GM23248 (cell line): Measurements from ENCODE around the gene SPPL2C. TPM values are rescaled to one million over a fixed set of nuclear protein-coding genes. Genes with fewer than 3 reads are reported as not detected.
A peak's percentile ranks its signal among the peaks of the same experiment; 100 is the strongest.

Source experiments
- DNase-seq: peaks from one replicate; pipeline ENCODE4 v3.0.0-alpha.2; 2015
- H2AFZ ChIP-seq: fragments of 200-600 bp; sonication (generic); 2 replicates; pipeline ENCODE4 v1.6.1; 2016; ENCODE audit warnings: antibody characterized with exemption
- H3F3A ChIP-seq: fragments of 200-600 bp; sonication (generic); 2 replicates; pipeline ENCODE4 v1.6.1; 2016; ENCODE audit warnings: mild to moderate bottlenecking, antibody characterized with exemption, mixed run types; ENCODE audit not compliant: insufficient read depth
- H3K27ac ChIP-seq: fragments of 200-600 bp; sonication (generic); 2 replicates; pipeline ENCODE4 v1.5.1; 2016; ENCODE audit warnings: mild to moderate bottlenecking
- H3K27me3 ChIP-seq: fragments of 200-600 bp; sonication (generic); replicated peaks from 2 replicates; pipeline ENCODE4 v1.6.1; 2016; ENCODE audit warnings: mild to moderate bottlenecking; ENCODE audit not compliant: insufficient read depth
- H3K36me3 ChIP-seq: fragments of 200-600 bp; sonication (generic); 2 replicates; pipeline ENCODE4 v1.6.1; 2016; ENCODE audit warnings: low read depth, mild to moderate bottlenecking
- H3K4me1 ChIP-seq: fragments of 200-600 bp; sonication (generic); 2 replicates; pipeline ENCODE4 v1.6.1; 2016; ENCODE audit warnings: mild to moderate bottlenecking; ENCODE audit not compliant: insufficient read depth
- H3K4me2 ChIP-seq: fragments of 200-600 bp; sonication (generic); one replicate; pipeline ENCODE4 v1.6.1; 2016; ENCODE audit warnings: mild to moderate bottlenecking; ENCODE audit not compliant: unreplicated experiment
- H3K4me3 ChIP-seq: fragments of 200-600 bp; sonication (generic); 2 replicates; pipeline ENCODE4 v1.5.1; 2016; ENCODE audit warnings: mild to moderate bottlenecking
- H3K79me2 ChIP-seq: fragments of 200-600 bp; sonication (generic); 2 replicates; pipeline ENCODE4 v1.6.1; 2016; ENCODE audit warnings: mild to moderate bottlenecking; ENCODE audit not compliant: insufficient read depth
- H3K9ac ChIP-seq: fragments of 200-600 bp; sonication (generic); 2 replicates; pipeline ENCODE4 v1.6.1; 2016; ENCODE audit warnings: mild to moderate bottlenecking
- H3K9me2 ChIP-seq: fragments of 200-600 bp; sonication (generic); 2 replicates; pipeline ENCODE4 v1.6.1; 2016; ENCODE audit warnings: mixed run types, mild to moderate bottlenecking, moderate library complexity; ENCODE audit not compliant: insufficient read depth
- H3K9me3 ChIP-seq: fragments of 200-600 bp; sonication (generic); one replicate; pipeline ENCODE4 v1.6.1; 2017; ENCODE audit warnings: low read depth
- H4K20me1 ChIP-seq: fragments of 200-600 bp; sonication (generic); 2 replicates; pipeline ENCODE4 v1.6.0; 2016; ENCODE audit not compliant: insufficient read depth
- EZH2 ChIP-seq: fragments of 200-600 bp; sonication (generic); IDR thresholded peaks from 2 replicates; pipeline ENCODE4 v1.6.1; 2018; ENCODE audit warnings: antibody characterized with exemption, mild to moderate bottlenecking; ENCODE audit not compliant: insufficient read depth, poor library complexity, severe bottlenecking
- EZH2phosphoT487 ChIP-seq: fragments of 200-600 bp; sonication (generic); IDR thresholded peaks from 2 replicates; pipeline ENCODE4 v1.6.1; 2018; ENCODE audit warnings: antibody characterized with exemption, moderate library complexity, mild to moderate bottlenecking, low read depth; ENCODE audit not compliant: insufficient read depth
- WGBS, 2 experiments: methylation state at CpG; one replicate each; pipeline ENCODE4 v1.1.6; 2015 to 2017; ENCODE audit warnings: low lambda C conversion rate in 2 of 2, low coverage in 1 of 2; ENCODE audit errors: missing lambda C conversion rate in 2 of 2; 5-methylcytosine and 5-hydroxymethylcytosine counted together
- in situ Hi-C: fragments of 300-500 bp; cut with MboI; formaldehyde crosslinking; loops from 2 replicates; pipeline ENCODE4 v1.15.0; 2020
- polyA plus RNA-seq: library from polyadenylated mRNA; unstranded; fragments of >200 nt; fragmentation: Nextera tagmentation; extraction: Ambion mirVana; gene quantifications from 2 replicates; pipeline ENCODE4 v1.2.1, GENCODE V29; 2016
- total RNA-seq: library from RNA; depleted of rRNA; stranded (reverse); fragments of >200 nt; shearing (Covaris generic); gene quantifications from 2 replicates; pipeline ENCODE4 v1.2.3, GENCODE V29; 2014

The SPPL2C gene
- total and polyA plus RNA-seq, 2 experiments from 2014 or later, result not detected

DNA sequence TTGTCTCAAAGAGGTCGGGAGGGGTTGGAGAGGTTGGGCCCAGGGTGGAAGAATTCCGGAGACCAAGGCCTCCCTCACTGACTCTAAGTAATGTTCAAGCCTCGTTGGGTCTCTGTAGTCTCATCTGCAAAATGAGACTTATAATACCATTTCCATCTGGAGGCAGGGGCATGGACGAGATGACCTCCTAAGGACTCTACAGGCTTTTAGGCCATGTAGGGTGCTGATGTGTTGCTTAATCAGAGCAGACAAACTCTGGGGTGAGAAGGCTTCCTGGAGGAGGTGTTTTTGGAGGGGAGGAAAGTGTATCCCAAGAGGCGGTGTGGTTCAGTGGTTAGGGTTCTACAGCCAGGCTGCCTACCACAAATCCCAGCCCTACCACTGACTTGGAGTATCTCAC, 3.1 kb downstream of the SPPL2C start:
- no peak overlapping the region for H3K27ac ChIP-seq
- no peak overlapping the region for H3K9ac ChIP-seq
- 68 to 73% methylated on average over 5 of the region's 5 CpGs for WGBS, 2 experiments
- no peaks in the 10 kb centered on the region for H3K36me3 ChIP-seq
- DNase-seq, result no peak
- no peaks in the 10 kb centered on the region for H3F3A ChIP-seq
- no peak overlapping the region for H3K4me2 ChIP-seq
- no peak overlapping the region for H2AFZ ChIP-seq
- H3K27me3 ChIP-seq, result 0 out of 2 replicates have a peak, but pooled peaks cover 8% of the 10 kb centered on the region
- no peaks in the 10 kb centered on the region for H3K4me1 ChIP-seq
- in situ Hi-C loops, result loop anchor here (25.0 kb wide), 1 partner anchor 415 kb away; no protein-coding TSS in a partner anchor
- no peaks in the 10 kb centered on the region for H4K20me1 ChIP-seq
- H3K79me2 ChIP-seq, result no peaks in the 10 kb centered on the region
- no peak overlapping the region for H3K4me3 ChIP-seq
- no peak for TF ChIP-seq EZH2phosphoT487
- TF ChIP-seq EZH2, result no peak
- no peaks in the 10 kb centered on the region for H3K9me3 ChIP-seq
- no peaks in the 10 kb centered on the region for H3K9me2 ChIP-seq

DNA sequence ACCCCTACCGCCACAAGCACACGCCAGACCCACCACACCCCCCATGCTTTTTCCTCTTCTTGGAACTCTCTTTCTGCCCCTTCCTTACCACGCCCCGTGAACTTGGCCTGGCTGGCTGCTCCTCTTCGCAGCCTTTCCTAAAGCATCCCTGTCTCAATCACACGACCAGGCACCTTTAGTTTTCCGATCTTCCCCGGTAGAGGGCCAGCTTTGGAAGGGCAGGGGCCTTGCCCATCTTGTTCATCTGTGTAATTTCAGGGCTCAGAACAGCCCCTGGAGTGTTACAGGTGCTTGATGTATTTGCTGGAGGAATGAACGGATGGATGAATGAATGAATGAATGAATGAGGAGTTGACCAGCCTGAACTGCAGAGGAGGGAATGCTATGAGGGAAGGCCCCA, 3.7 kb downstream of the SPPL2C start:
- Histone ChIP-seq H3F3A (no peaks in the 10 kb centered on the region), H3K9me2 (no peaks in the 10 kb centered on the region), H3K9me3 (no peaks in the 10 kb centered on the region), H3K4me2 (no peak overlapping the region), H3K9ac (no peak overlapping the region), H3K36me3 (no peaks in the 10 kb centered on the region), H3K79me2 (no peaks in the 10 kb centered on the region), H4K20me1 (no peaks in the 10 kb centered on the region), H3K27ac (no peak overlapping the region), H3K27me3 (0 out of 2 replicates have a peak, but pooled peaks cover 6% of the 10 kb centered on the region), H3K4me3 (no peak overlapping the region), H2AFZ (no peak overlapping the region), H3K4me1 (no peaks in the 10 kb centered on the region)
- no peak for DNase-seq
- TF ChIP-seq EZH2, result no peak
- TF ChIP-seq EZH2phosphoT487, result no peak
- 51 to 56% methylated on average over 9 of the region's 9 CpGs for WGBS, 2 experiments
- in situ Hi-C loops, result loop anchor here (25.0 kb wide), 1 partner anchor 414 kb away; no protein-coding TSS in a partner anchor

DNA sequence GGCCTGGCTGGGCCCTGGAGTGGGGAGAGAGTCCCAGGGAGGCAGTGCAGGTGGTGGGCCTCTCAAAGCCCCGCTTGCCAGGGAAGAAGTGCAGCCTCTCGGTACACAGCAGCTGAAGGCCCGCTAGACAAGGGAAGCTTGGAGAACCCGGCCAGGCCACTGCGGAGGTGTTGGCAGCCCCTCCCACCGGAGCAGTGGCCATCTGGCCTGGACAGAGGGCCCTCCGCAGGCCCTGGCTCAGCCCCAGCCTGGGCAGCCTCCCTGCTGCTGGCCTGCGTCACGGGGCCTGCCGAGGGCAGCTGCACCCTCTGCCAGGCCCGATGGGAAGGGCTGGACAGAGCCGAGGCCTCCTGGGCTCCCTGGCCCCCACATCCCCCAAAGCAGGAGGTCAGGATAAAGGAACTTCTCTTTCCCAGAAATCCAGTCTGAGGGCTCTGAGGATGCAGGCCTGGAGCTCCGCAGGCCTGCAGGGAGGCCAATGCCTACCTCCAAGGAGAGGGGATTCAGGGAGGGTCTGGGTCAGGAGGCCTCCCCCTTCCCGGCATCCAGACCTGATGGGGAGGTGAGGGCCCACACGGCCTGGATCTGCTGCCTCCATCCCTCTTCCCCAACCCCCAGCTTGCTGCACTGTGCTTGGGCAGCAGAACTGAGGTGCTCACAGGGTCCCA, 4.3 kb downstream of the SPPL2C start:
- Histone ChIP-seq H3K27ac (no peak overlapping the region), H3K9me2 (no peaks in the 10 kb centered on the region), H3K27me3 (no peaks in the 10 kb centered on the region), H2AFZ (no peak overlapping the region), H3K4me2 (no peak overlapping the region), H3K4me3 (no peak overlapping the region), H4K20me1 (no peaks in the 10 kb centered on the region), H3F3A (no peaks in the 10 kb centered on the region), H3K79me2 (no peaks in the 10 kb centered on the region), H3K4me1 (no peaks in the 10 kb centered on the region), H3K36me3 (no peaks in the 10 kb centered on the region), H3K9ac (no peak overlapping the region), H3K9me3 (no peaks in the 10 kb centered on the region)
- TF ChIP-seq EZH2 (no peak), EZH2phosphoT487 (no peak)
- WGBS, 2 experiments, result 15 to 17% methylated on average over 14 to 15 of the region's 15 CpGs
- in situ Hi-C loops, result loop anchor here (25.0 kb wide), 1 partner anchor 413 kb away; no protein-coding TSS in a partner anchor
- DNase-seq, result peak; percentile 22

DNA sequence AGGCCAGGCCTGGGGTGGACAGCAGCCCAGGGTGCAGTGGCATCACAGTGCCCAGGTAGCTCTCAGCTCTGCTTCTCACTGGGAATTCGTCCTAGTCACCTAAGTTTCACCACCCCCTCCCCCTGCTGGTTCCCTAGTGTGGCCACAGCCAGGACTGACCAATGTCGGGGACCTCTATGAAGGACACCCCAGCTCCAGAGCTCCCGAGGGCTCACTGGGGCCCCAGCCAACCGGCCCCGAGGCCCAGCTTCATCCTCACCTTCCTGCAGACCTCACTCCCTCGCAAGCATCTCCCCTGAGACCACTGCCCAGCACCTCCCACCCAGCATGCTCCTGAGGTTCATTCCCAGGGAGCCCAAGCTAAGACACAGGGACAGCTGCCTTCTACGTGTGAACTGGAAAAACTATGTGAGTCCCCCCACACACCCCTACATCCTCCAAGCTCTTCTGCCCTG, 4.9 kb downstream of the SPPL2C start:
- Histone ChIP-seq H4K20me1 (no peaks in the 10 kb centered on the region), H3K36me3 (no peaks in the 10 kb centered on the region), H3K79me2 (no peaks in the 10 kb centered on the region), H3K4me1 (no peaks in the 10 kb centered on the region), H3K4me2 (no peak overlapping the region), H3K27ac (no peak overlapping the region), H3K27me3 (no peaks in the 10 kb centered on the region), H3K9ac (no peak overlapping the region), H3K9me2 (no peaks in the 10 kb centered on the region), H3F3A (no peaks in the 10 kb centered on the region), H3K4me3 (no peak overlapping the region), H2AFZ (no peak overlapping the region), H3K9me3 (no peaks in the 10 kb centered on the region)
- in situ Hi-C loops, result loop anchor here (25.0 kb wide), 1 partner anchor 413 kb away; no protein-coding TSS in a partner anchor
- no peak for DNase-seq
- no peak for TF ChIP-seq EZH2phosphoT487
- TF ChIP-seq EZH2, result no peak
- 43 to 45% methylated on average over 6 to 7 of the region's 7 CpGs for WGBS, 2 experiments
